NCI-H2107 (cell line): ENCODE data around the gene DCAF11.

Source experiments
- DNase-seq: peaks from one replicate; lab custom pipeline; 2025; lab: John Stamatoyannopoulos, UW

DCAF11 gene

DNA sequence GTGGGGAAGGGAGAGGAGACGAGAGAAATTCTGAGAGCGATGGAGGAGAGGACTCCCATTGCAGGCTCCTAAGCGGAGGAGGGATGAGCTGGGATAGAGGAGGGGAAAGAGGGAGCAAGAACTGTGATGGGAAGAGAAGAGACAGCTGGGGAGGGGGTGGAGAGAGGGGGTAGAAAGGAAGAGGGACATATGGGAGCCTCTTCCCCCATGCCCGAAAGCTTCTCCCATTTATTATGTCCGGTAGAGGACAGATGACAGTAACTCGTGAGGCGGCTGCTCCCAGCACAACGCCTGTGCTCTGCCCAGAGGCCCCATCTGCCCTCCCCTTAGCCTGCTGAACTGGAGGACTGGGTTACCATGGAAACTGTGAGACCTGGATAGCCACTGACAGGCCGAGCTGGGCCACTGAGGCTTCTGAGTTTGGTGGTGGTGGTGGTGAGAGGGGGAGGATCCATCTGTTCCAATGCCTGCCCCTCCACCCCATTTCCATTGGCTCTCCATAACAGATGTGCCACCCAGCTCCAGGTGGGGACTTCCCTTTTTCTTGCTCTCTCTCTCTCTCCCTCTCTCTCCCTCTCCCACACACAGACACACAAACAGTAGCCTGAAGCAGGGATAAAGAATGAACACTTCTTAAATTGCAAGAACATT lies 35.0 kb upstream of the DCAF11 start:
- DNase-seq: no peak

- DNase-seq: no peak
Observed at GRCh38 chr14:24080142-24080530, 34.4 kb upstream of the DCAF11 start.

- no peak for DNase-seq
Observed at GRCh38 chr14:24080888-24081738, 33.5 kb upstream of the DCAF11 start.

- no peak for DNase-seq
Observed at GRCh38 chr14:24081739-24082211, 32.8 kb upstream of the DCAF11 start.

DNA sequence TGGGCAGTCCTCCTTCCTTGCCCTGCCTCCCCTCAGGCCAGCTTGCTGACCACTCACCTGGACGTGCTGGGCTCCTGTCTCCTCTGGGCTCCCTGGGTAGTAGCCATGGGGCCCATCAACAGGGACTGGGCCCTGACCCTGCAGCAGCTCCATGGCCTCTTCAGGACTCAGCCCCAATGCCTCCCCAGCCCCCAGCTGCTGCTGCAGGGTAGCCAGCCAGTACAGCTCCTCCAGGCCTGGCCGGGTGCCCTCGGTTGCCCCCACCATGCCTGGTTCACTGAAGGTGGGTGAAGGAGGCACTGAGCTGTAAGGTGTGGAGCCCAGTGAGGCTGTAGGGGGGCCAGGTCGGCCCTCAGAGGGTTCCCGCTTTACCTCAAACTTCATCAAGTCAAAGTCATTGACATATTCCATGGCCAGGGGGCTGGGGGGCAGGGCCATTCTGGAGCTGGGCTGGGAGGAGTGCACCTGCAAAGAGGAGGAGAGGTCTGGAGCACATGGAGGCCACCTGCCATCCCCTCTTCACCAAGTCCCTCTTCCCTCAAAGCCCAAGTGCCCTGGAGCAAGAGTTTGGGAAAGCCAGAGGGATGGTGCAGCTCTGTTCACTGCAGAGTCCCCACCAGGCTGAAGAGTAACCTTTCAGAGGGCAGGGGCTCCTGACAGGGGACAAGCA lies 32.0 kb upstream of the DCAF11 start:
- DNase-seq: no peak

GRCh38 chr14:24083462-24083861 lies 31.1 kb upstream of the DCAF11 start:
- DNase-seq: no peak

- DNase-seq: no peak
Observed at GRCh38 chr14:24084440-24084839, 30.1 kb upstream of the DCAF11 start.

DNA sequence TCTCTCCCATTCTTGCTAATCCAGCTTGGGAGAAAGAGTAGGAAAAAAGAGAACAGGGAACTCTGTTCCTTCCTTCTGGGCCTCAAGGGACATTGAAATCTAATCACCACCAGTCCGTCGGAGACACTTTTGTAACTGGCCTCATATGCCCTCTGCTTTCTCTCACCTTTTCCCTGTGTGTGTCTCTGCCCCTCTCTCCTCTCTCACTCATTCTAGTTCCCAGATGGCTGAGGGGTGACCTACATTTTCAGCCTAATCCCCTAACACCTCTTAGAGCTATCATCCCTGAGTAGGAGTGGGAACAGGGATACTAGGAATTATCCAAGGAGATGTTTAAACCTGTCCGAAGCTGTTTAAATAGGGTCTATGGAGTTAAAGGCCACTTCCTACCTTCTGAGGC lies 29.4 kb upstream of the DCAF11 start:
- DNase-seq: no peak

- DNase-seq: no peak
Observed at GRCh38 chr14:24086193-24086955, 28.2 kb upstream of the DCAF11 start.

DNA sequence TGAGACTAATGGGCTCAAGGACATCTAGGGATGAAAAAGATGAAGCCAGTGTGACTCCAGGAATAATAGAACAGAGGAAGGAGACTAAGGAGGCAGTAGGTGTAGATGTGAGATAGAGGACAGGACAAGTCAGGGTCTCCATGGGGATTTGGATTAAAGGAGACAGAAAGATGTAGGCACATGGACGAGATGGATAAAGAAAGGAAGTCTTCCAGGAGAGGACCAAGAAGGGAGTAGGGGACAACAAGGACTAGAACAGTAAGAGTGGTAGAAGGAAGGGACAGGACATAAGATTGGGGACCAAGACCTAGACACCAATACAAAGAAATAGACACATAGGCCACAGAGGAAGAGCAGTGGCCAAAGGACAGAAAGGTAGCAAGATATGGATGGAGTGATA lies 27.6 kb upstream of the DCAF11 start:
- no peak for DNase-seq

- DNase-seq: no peak
Observed at GRCh38 chr14:24088095-24088494, 26.5 kb upstream of the DCAF11 start.

- DNase-seq: no peak
Observed at GRCh38 chr14:24089890-24090289, 24.7 kb upstream of the DCAF11 start.

DNA sequence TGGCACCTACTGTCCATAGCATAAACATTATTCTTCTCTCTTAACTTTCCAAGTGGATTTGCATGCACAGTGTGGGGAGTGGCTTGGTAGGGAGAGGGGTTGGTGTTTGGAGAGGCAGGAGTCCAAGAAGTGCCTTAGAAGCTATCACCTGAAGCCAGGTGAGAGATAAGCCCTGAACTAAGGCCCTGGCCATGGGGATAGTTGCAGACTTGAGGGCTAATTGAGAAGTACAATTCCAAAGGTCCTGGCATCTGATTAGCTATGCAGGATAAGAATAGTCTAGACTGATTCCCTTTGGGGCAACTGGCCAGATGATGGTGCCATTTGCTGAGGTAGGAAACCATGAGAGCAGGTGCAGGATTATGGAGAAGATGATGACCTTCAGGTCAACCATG lies 22.5 kb upstream of the DCAF11 start:
- DNase-seq: no peak

DNA sequence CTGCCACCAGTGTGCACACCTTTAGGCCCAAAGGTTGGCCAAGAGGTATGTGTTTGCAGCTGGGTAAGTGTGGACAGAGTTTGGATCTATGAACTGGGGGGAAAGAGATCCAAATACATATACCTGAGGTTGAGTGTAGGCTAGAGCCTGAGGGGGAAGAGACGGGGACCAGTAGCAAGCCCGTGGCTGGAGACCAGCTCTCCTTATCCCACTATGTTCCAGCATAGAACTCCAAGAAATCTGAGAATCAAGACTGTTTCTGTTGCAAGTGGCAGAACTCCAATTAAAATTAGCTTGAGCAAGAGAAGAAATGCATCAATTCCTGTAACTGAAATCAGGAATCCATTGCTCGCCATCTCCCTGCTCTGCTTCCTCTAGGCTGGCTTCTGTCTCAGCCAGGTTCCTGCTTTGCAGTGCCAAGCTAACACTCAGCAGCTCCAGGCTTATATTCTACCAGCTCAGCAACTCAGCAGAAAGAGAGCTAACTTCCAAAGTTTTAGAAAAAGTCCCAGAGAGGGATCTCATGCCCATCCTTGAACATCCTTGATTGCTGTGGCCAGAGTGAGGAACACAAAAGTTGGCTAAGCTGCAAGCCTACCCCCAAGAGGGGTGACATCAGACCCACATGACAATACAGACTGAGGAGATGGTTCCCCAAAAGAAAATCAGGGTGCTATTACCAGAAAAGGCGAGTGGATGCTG lies 21.9 kb upstream of the DCAF11 start:
- no peak for DNase-seq

- DNase-seq: no peak
Observed at GRCh38 chr14:24093207-24093900, 21.2 kb upstream of the DCAF11 start.

DNA sequence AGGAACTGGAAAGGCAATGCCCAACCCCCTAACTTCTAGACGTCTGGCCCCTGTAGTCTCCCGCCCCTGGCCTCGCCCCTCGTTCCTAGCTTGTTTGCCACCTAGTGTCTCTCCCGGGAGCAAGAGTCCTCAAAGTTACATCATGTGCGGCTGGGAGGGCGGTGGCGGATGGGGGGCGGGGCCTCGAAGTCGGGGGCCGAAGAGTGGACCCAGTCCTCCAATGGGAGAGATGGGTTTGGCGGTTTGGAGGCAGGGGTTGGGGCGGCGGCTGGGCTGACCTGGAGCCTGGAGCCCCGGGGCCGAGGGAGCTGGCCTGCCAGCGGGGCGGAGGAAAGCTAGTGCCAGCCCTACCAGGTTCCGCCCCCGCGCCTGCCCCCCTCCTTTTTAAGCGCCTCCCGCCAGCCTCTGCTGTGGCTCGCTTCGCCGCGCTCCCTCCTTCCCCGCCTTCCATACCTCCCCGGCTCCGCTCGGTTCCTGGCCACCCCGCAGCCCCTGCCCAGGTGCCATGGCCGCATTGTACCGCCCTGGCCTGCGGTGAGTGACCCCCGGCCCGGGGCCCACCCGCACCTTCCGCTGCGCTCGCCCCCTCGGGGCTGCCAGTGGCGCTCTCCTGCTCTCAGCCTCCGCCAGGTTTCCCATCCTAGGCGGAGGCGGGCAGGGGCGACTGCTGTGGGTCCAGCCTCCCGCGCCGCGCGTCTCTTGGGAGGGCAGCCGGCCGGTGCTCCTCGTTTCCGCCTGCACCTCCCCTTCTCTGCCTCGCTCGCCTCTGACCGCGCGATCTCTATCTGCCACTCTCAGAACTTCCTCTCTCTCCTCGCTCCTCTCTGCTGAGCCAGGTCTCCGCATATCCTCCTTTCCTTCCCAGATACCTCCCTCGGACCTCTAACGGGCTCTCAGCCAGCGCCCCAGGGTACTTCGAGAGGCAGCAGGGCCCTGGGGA lies 20.4 kb upstream of the DCAF11 start, which contains the start of gene PCK2:
TSS of gene PCK2 (plus strand) at position 411 of the 940 bp plus-strand sequence. CDS start at position 506, 95 bp downstream.
- peak; percentile 95 for DNase-seq

GRCh38 chr14:24094841-24095270 lies 19.7 kb upstream of the DCAF11 start:
- no peak for DNase-seq

- DNase-seq: no peak
Observed at GRCh38 chr14:24095271-24096068, 19.1 kb upstream of the DCAF11 start.
